HCT116 (cell line): ENCODE results near the gene PRR16. TPM values are rescaled to one million over a fixed set of nuclear protein-coding genes. Genes with fewer than 3 reads are reported as not detected.

Source experiments
- ATAC-seq: fragments of 200-7000 bp; cut with Tn5 transposase; 2 replicates; pipeline ENCODE4 v1.9.1; 2020; ENCODE audit warnings: mild to moderate bottlenecking, moderate library complexity
- BruUV-seq: library from RNA; stranded (reverse); fragments of 400-500 nt; replicated peaks from 2 replicates; lab custom pipeline; 2021; lab: Mats Ljungman, UMichigan
- CTCF ChIA-PET: fragments of 300-600 bp; sonication (Branson Sonifier 250); formaldehyde crosslinking; loops from one replicate; lab custom pipeline; 2021; ENCODE audit warnings: antibody characterized with exemption; lab: Charles Lee
- POLR2A ChIA-PET: fragments of 300-600, 350-600 bp; sonication (Branson Sonifier 250); formaldehyde crosslinking; loops from one replicate; lab custom pipeline; 2021; ENCODE audit warnings: antibody characterized with exemption; lab: Charles Lee
- RAD21 ChIA-PET, 2 experiments: fragments of 300-600 bp; sonication (Branson Sonifier 250); formaldehyde crosslinking; loops; one replicate each; lab custom pipeline; 2023; ENCODE audit warnings: low total read pairs in 2 of 2; ENCODE audit not compliant: uncharacterized antibody in 2 of 2, unreplicated experiment in 2 of 2, low non-redundant PET in 1 of 2; lab: Charles Lee
- DNase-seq: peaks from one replicate; pipeline ENCODE4 v3.0.0-alpha.2; 2010; ENCODE audit warnings: low read depth, low spot score
- H2AFZ ChIP-seq: fragments of 200-600 bp; shearing (Covaris generic), sonication (generic); 2 replicates; pipeline ENCODE4 v1.6.1; 2017; ENCODE audit warnings: low read depth, mixed run types, mixed read lengths, antibody characterized with exemption, low read length; ENCODE audit not compliant: poor library complexity, severe bottlenecking
- H3K27ac ChIP-seq: 2 replicates; pipeline ENCODE4 v1.5.1; 2012; ENCODE audit warnings: low read depth, low read length
- H3K27me3 ChIP-seq: fragments of 200-600 bp; sonication (generic); 2 replicates; pipeline ENCODE4 v1.6.1; 2016; ENCODE audit warnings: mixed run types, low read length, mixed read lengths; ENCODE audit not compliant: insufficient read depth
- H3K36me3 ChIP-seq, 2 experiments: fragments of 200-500 bp in 1 of 2; fragments of 200-600 bp in 1 of 2; sonication (Bioruptor generic) in 1 of 2; sonication (generic) in 1 of 2; 2 replicates each; pipeline versions ENCODE4 v1.5.1 to v1.6.1; 2014 to 2016; ENCODE audit warnings: low read length in 2 of 2, inconsistent platforms in 1 of 2, mixed read lengths in 1 of 2, mixed run types in 1 of 2; ENCODE audit not compliant: insufficient read depth in 2 of 2, control insufficient read depth in 1 of 2
- H3K4me1 ChIP-seq, 2 experiments: fragments of 200-600 bp in 1 of 2; sonication (generic) in 1 of 2; 2 replicates each; pipeline versions ENCODE4 v1.5.1 to v1.6.1; 2012 to 2017; ENCODE audit warnings: low read length in 2 of 2, inconsistent platforms in 1 of 2, mild to moderate bottlenecking in 1 of 2, mixed read lengths in 1 of 2, mixed run types in 1 of 2, moderate library complexity in 1 of 2; ENCODE audit not compliant: insufficient read depth in 2 of 2, control insufficient read depth in 1 of 2
- H3K4me2 ChIP-seq: fragments of 200-600 bp; sonication (generic); 2 replicates; pipeline ENCODE4 v1.6.1; 2017; ENCODE audit warnings: mixed run types, low read length, mixed read lengths
- H3K4me3 ChIP-seq, 2 experiments: fragments of 200-600 bp in 1 of 2; sonication (generic) in 1 of 2; replicated peaks in 1 of 2; 2 replicates each; pipeline ENCODE4 v1.5.1; 2011 to 2016; ENCODE audit warnings: low read length in 2 of 2, control low read depth in 1 of 2, low read depth in 1 of 2, mild to moderate bottlenecking in 1 of 2, mixed read lengths in 1 of 2, mixed run types in 1 of 2
- H3K79me2 ChIP-seq: fragments of 200-600 bp; sonication (generic); 2 replicates; pipeline ENCODE4 v1.6.1; 2017; ENCODE audit warnings: mild to moderate bottlenecking, mixed run types, low read length, moderate library complexity, mixed read lengths; ENCODE audit not compliant: insufficient read depth
- H3K9ac ChIP-seq: fragments of 200-600 bp; sonication (generic); 2 replicates; pipeline ENCODE4 v1.6.1; 2016; ENCODE audit warnings: low read length, mixed read lengths
- H3K9me2 ChIP-seq: fragments of 200-600 bp; sonication (generic), shearing (Covaris generic); 2 replicates; pipeline ENCODE4 v1.6.1; 2017; ENCODE audit warnings: mixed run types, mild to moderate bottlenecking, moderate library complexity; ENCODE audit not compliant: insufficient read depth
- H3K9me3 ChIP-seq, 2 experiments: fragments of 200-500 bp in 1 of 2; fragments of 200-600 bp in 1 of 2; sonication (Bioruptor generic) in 1 of 2; sonication (generic) in 1 of 2; 2 replicates each; pipeline ENCODE4 v1.6.1; 2014 to 2017; ENCODE audit warnings: low read length in 2 of 2, mixed read lengths in 2 of 2, inconsistent platforms in 1 of 2, low read depth in 1 of 2, mild to moderate bottlenecking in 1 of 2, mixed run types in 1 of 2, moderate library complexity in 1 of 2; ENCODE audit not compliant: control insufficient read depth in 1 of 2, insufficient read depth in 1 of 2
- H4K20me1 ChIP-seq: fragments of 200-600 bp; sonication (generic), shearing (Covaris generic); 2 replicates; pipeline ENCODE4 v1.6.1; 2017; ENCODE audit warnings: mixed run types, mild to moderate bottlenecking, moderate library complexity; ENCODE audit not compliant: insufficient read depth
- ATF3 ChIP-seq: IDR thresholded peaks from 2 replicates; pipeline ENCODE4 v1.6.1; 2012
- CBX3 ChIP-seq: IDR thresholded peaks from 2 replicates; pipeline ENCODE4 v1.6.1; 2012; ENCODE audit warnings: low read depth
- CEBPB ChIP-seq: IDR thresholded peaks from 2 replicates; pipeline ENCODE4 v1.6.1; 2012; ENCODE audit warnings: low read depth
- EGR1 ChIP-seq: IDR thresholded peaks from 2 replicates; pipeline ENCODE4 v1.6.1; 2012; ENCODE audit warnings: low read depth
- EZH2 ChIP-seq: fragments of 200-600 bp; sonication (generic); IDR thresholded peaks from 2 replicates; pipeline ENCODE4 v1.6.1; 2017; ENCODE audit warnings: antibody characterized with exemption, mixed run types
- EZH2phosphoT487 ChIP-seq: fragments of 200-600 bp; IDR thresholded peaks from 2 replicates; pipeline ENCODE4 v1.6.1; 2018; ENCODE audit warnings: antibody characterized with exemption, borderline replicate concordance
- FOSL1 ChIP-seq: IDR thresholded peaks from 2 replicates; pipeline ENCODE4 v1.6.1; 2012; ENCODE audit warnings: low read depth
- JUND ChIP-seq: IDR thresholded peaks from 2 replicates; pipeline ENCODE4 v1.6.1; 2012
- SP1 ChIP-seq: IDR thresholded peaks from 2 replicates; pipeline ENCODE4 v1.6.1; 2012; ENCODE audit warnings: low read depth
- SRF ChIP-seq: IDR thresholded peaks from 2 replicates; pipeline ENCODE4 v1.6.1; 2012; ENCODE audit warnings: low read depth
- TCF7L2 ChIP-seq: IDR thresholded peaks from 2 replicates; pipeline ENCODE4 v1.7.0; 2011; ENCODE audit warnings: borderline replicate concordance, inconsistent platforms; ENCODE audit not compliant: insufficient read depth, insufficient read length; ENCODE audit errors: extremely low read depth
- YY1 ChIP-seq: IDR thresholded peaks from 2 replicates; pipeline ENCODE4 v1.6.1; 2011; ENCODE audit warnings: low read length, low read depth, moderate library complexity, mild to moderate bottlenecking; ENCODE audit not compliant: insufficient replicate concordance; ENCODE audit errors: extremely low read depth
- ZFX ChIP-seq: fragments of 450-650 bp; IDR thresholded peaks from 2 replicates; pipeline ENCODE4 v1.6.1; 2017
- ZNF274 ChIP-seq: fragments of 200-500 bp; sonication (Bioruptor generic); IDR thresholded peaks from 2 replicates; pipeline ENCODE4 v1.6.1; 2014; ENCODE audit warnings: mild to moderate bottlenecking, low read depth, low read length, inconsistent platforms
- intact Hi-C: fragments of 100-400 bp; cut with micrococcal nuclease; formaldehyde crosslinking; loops from 2 replicates; pipeline ENCODE4 v1.10.0; 2022
- total RNA-seq: library from RNA; stranded (reverse); gene quantifications from one replicate; pipeline ENCODE4 v1.2.1, GENCODE V29; 2021; ENCODE audit not compliant: unreplicated experiment
- TF ChIP-seq, protein P1 (sequence below): IDR thresholded peaks from 2 replicates; pipeline ENCODE4 v1.6.1; 2012
- TF ChIP-seq, protein P2 (sequence below): IDR thresholded peaks from 2 replicates; pipeline ENCODE4 v1.6.1; 2011; ENCODE audit warnings: mild to moderate bottlenecking, low read length, moderate library complexity; ENCODE audit not compliant: insufficient replicate concordance; ENCODE audit errors: extremely low read depth
- TF ChIP-seq, protein P3 (sequence below), 3 experiments: fragments of 200-600 bp in 1 of 3; sonication (generic) in 1 of 3; IDR thresholded peaks in 2 of 3; conservative IDR thresholded peaks in 1 of 3; 2 replicates each; pipeline ENCODE4 v1.5.1; 2012 to 2017; ENCODE audit warnings: low read depth in 2 of 3, low read length in 2 of 3, antibody characterized with exemption in 1 of 3, borderline replicate concordance in 1 of 3, control low read depth in 1 of 3, mild to moderate bottlenecking in 1 of 3, mixed read lengths in 1 of 3, mixed run types in 1 of 3, moderate library complexity in 1 of 3; ENCODE audit not compliant: insufficient read depth in 1 of 3
- TF ChIP-seq, protein P4 (sequence below): IDR thresholded peaks from 2 replicates; pipeline ENCODE4 v1.6.1; 2012; ENCODE audit warnings: low read depth

Gene PRR16
- total RNA-seq, 1 experiment from 2014 or later = 0.42 TPM

- no peak for TF ChIP-seq ATF3
These were observed 146.0 kb downstream of the PRR16 start (continued) for GRCh38 chr5:120610145-120610544.

DNA sequence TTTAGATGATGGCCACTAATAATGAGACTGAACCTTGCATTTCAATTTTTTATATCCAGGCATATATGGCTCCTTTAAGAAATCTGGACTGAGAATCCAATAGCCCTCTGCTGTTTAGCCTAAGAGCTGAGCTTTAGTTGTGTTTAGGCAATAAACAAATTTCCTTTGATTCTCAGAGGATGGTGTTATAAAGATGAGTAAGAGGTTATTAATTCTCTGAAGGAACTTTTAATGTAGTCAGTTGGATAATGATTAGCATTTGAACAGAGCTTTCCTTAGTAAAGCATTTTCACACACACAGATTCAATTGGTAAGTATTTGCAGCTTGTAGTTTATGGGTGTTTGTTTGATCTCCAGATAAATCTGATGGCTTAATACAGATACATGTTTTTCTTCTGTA, 149.6 kb downstream of the PRR16 start:
- H3K4me2 ChIP-seq = no peak overlapping the region
- DNase-seq = no peak
- H3K9me2 ChIP-seq = peaks cover 4% of the 10 kb centered on the region; the same call in 1 of the 2 replicates
- H3K9ac ChIP-seq = no peak overlapping the region
- H2AFZ ChIP-seq = peak overlapping the region; percentile 48
- BruUV-seq = no TSS peak
- H3K79me2 ChIP-seq = no peaks in the 10 kb centered on the region
- ChIA-PET POLR2A (no interaction called here), RAD21 (no interaction called here), CTCF (no interaction called here)
- no peaks in the 10 kb centered on the region for H3K36me3 ChIP-seq
- H3K4me1 ChIP-seq = peaks cover 0 to 9% of the 10 kb centered on the region in 2 experiments; a peak in 1 of 4 replicates
- no peak overlapping the region for H3K4me3 ChIP-seq
- no peaks in the 10 kb centered on the region for H3K9me3 ChIP-seq
- intact Hi-C loops = no loop called here
- H4K20me1 ChIP-seq = no peaks in the 10 kb centered on the region
- ATAC-seq = no peak
- H3K27me3 ChIP-seq = no peaks in the 10 kb centered on the region
- H3K27ac ChIP-seq = no peak overlapping the region
- TF ChIP-seq, protein P1, sequence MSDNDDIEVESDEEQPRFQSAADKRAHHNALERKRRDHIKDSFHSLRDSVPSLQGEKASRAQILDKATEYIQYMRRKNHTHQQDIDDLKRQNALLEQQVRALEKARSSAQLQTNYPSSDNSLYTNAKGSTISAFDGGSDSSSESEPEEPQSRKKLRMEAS = no peak
- TF ChIP-seq, protein P2, sequence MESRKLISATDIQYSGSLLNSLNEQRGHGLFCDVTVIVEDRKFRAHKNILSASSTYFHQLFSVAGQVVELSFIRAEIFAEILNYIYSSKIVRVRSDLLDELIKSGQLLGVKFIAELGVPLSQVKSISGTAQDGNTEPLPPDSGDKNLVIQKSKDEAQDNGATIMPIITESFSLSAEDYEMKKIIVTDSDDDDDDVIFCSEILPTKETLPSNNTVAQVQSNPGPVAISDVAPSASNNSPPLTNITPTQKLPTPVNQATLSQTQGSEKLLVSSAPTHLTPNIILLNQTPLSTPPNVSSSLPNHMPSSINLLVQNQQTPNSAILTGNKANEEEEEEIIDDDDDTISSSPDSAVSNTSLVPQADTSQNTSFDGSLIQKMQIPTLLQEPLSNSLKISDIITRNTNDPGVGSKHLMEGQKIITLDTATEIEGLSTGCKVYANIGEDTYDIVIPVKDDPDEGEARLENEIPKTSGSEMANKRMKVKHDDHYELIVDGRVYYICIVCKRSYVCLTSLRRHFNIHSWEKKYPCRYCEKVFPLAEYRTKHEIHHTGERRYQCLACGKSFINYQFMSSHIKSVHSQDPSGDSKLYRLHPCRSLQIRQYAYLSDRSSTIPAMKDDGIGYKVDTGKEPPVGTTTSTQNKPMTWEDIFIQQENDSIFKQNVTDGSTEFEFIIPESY = no peak
- TF ChIP-seq JUND = no peak
- TF ChIP-seq, protein P3, sequence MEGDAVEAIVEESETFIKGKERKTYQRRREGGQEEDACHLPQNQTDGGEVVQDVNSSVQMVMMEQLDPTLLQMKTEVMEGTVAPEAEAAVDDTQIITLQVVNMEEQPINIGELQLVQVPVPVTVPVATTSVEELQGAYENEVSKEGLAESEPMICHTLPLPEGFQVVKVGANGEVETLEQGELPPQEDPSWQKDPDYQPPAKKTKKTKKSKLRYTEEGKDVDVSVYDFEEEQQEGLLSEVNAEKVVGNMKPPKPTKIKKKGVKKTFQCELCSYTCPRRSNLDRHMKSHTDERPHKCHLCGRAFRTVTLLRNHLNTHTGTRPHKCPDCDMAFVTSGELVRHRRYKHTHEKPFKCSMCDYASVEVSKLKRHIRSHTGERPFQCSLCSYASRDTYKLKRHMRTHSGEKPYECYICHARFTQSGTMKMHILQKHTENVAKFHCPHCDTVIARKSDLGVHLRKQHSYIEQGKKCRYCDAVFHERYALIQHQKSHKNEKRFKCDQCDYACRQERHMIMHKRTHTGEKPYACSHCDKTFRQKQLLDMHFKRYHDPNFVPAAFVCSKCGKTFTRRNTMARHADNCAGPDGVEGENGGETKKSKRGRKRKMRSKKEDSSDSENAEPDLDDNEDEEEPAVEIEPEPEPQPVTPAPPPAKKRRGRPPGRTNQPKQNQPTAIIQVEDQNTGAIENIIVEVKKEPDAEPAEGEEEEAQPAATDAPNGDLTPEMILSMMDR (IDR thresholded peaks at IDR 0.05 in 2 of 3, conservative IDR thresholded peaks at IDR 0.05 in 1 of 3; ENCODE audit: borderline replicate concordance in 1 of 3, insufficient read depth in 1 of 3, low read depth in 2 of 3, low read length in 2 of 3) = no peak
- TF ChIP-seq SRF = no peak
- no peak for TF ChIP-seq YY1
- no peak for TF ChIP-seq SP1
- TF ChIP-seq EGR1 = no peak
- no peak for TF ChIP-seq ATF3
- no peak for TF ChIP-seq FOSL1
- TF ChIP-seq ZFX = no peak
- no peak for TF ChIP-seq CEBPB
- TF ChIP-seq, protein P4, sequence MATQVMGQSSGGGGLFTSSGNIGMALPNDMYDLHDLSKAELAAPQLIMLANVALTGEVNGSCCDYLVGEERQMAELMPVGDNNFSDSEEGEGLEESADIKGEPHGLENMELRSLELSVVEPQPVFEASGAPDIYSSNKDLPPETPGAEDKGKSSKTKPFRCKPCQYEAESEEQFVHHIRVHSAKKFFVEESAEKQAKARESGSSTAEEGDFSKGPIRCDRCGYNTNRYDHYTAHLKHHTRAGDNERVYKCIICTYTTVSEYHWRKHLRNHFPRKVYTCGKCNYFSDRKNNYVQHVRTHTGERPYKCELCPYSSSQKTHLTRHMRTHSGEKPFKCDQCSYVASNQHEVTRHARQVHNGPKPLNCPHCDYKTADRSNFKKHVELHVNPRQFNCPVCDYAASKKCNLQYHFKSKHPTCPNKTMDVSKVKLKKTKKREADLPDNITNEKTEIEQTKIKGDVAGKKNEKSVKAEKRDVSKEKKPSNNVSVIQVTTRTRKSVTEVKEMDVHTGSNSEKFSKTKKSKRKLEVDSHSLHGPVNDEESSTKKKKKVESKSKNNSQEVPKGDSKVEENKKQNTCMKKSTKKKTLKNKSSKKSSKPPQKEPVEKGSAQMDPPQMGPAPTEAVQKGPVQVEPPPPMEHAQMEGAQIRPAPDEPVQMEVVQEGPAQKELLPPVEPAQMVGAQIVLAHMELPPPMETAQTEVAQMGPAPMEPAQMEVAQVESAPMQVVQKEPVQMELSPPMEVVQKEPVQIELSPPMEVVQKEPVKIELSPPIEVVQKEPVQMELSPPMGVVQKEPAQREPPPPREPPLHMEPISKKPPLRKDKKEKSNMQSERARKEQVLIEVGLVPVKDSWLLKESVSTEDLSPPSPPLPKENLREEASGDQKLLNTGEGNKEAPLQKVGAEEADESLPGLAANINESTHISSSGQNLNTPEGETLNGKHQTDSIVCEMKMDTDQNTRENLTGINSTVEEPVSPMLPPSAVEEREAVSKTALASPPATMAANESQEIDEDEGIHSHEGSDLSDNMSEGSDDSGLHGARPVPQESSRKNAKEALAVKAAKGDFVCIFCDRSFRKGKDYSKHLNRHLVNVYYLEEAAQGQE = no peak
- TF ChIP-seq CBX3 = no peak
- TF ChIP-seq EZH2 = no peak
- TF ChIP-seq ZNF274 = no peak
- TF ChIP-seq EZH2phosphoT487 = no peak
- TF ChIP-seq TCF7L2 = no peak
